HG03139 (cell line): ENCODE measurements around the gene RHOT1.
"Not testable (repeated sequence)": the region's sequence is repeated elsewhere in the genome, so short reads cannot be mapped to it uniquely, and the experiment has no call there.

ENCODE experiments used
- ATAC-seq: cut with Tn5 transposase; IDR thresholded peaks from one replicate; pipeline ENCODE4 v1.9.1; 2021; ENCODE audit not compliant: unreplicated experiment

Gene RHOT1

DNA sequence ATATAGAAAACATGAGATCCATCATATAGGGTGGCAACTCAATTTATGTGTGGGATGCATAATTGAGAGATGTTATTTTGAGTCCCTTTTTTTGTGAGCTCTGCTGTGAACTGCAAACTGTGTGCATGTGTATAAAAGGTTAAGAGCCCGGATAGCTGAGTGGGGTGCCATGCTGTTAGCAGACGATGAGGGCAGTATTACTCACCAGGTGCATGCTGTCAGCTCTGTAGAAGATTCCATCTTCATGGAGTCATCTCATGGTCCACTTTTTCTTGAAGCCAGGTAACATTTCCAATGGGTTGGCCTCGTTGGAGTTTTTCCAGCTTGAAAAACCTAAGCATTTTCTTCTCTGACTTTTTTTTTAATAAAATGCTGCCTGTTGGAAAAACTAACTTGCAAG, 80.3 kb downstream of the RHOT1 start:
- no peak for ATAC-seq

GRCh38 chr17:32223703-32224102, 81.4 kb downstream of the RHOT1 start:
- ATAC-seq: no peak

DNA sequence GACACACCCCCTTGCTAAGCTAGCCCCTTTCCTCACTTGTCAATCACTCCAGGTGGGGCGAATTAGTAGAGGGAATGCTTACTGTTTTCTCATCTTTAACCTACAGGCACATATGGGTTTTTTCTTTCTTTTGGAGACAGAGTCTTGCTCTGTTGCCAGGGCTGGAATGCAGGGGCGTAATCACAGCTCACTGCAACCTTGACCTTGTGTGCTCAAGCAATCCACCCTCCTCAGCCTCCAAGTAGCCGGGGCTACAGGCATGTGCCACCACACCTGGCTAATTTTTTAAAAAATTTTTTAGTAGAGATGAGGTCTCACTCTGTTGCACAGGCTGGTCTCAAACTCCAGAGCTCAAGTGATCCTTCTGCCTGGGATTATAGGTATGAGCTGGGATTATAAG, 84.6 kb downstream of the RHOT1 start:
- ATAC-seq: no peak

- no peak for ATAC-seq
These were observed 85.6 kb downstream of the RHOT1 start for GRCh38 chr17:32227910-32228309.

DNA sequence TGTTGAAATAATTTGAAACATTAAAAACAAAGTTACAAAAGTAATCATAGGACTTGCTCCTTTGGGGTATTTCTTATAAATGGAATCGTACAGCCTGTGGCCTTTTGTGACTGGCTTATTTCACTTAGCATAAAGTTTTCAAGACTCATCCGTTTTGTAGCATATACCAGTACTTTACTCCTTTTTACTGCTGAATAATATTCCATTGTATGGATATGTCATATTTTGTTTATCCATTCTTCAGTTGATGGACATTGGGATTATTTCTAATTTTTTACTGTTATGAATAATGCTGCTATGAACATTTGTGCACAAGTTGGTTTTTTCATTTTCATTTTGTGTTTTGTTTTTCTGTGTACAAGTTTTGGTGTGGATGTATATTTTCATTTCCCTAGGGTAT, 93.3 kb downstream of the RHOT1 start:
- no peak for ATAC-seq

- ATAC-seq: no peak
These were observed 97.2 kb downstream of the RHOT1 start for GRCh38 chr17:32239456-32239855.

GRCh38 chr17:32240750-32241149, 98.4 kb downstream of the RHOT1 start:
- ATAC-seq: no peak

GRCh38 chr17:32241640-32242039, 99.3 kb downstream of the RHOT1 start:
- no peak for ATAC-seq

- no peak for ATAC-seq
These were observed 107.2 kb downstream of the RHOT1 start for GRCh38 chr17:32249475-32249874.

DNA sequence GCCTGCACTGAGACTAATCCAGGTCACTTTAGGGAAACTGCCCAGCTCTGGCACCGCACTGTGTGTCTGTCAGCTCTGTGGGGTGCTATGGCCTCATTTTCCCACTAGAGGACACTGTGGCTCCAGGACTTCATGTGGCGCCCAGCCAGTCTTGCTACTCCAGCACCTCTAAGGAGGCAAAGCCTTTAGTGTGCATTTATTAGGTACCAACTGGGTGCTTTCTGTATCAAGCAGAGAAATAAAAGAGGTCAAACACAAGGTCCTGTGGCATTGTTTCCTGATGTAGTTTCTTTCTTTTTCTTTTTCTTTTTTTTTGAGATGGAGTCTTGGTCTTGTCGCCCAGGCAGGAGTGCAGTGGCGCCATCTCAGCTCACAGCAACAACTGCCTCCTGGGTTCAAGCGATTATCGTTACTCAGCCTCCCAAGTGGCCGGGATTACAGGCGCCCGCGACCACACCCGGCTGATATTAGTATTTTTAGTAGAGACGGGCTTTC, 110.9 kb downstream of the RHOT1 start:
- ATAC-seq: peak; percentile 63

- no peak for ATAC-seq
These were observed 113.9 kb downstream of the RHOT1 start for GRCh38 chr17:32256012-32256700.

GRCh38 chr17:32256701-32257019, 114.4 kb downstream of the RHOT1 start:
- no peak for ATAC-seq

GRCh38 chr17:32258383-32259140, 116.3 kb downstream of the RHOT1 start:
- no peak for ATAC-seq

DNA sequence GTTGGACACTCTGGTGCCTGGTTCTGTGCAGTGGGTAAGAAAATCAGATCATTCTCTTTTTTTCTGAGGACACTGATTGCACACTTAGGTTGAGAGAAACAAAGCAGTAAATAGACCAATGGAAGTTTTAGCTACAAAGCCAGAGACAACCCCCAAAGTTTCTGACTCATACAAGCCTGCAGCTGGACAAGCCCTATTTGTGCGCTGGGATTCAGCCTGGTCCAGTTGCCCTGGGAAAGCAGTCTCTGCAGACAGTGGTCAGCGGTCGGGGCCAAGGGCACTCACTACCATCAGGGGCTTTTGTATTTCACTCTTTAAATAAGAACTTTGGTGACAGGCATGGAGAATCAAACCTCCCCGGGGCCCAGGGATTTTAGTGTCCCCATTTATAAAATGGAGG, 117.3 kb downstream of the RHOT1 start:
- no peak for ATAC-seq

DNA sequence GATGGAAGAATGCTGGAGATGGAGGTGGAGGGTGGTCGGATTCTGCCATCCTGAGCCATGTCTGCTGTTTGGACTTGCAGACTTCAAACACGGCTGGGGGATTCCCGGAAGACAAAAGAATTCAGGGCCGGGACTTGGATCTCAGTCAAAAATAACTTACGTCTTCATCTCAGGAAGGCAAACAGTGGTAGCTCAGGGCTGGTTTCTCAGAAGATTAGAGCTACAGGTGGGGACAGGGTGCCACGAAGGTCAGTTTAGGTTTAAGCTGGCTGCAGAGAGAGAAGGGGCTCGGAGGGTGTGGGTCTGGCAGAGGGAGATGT, 119.1 kb downstream of the RHOT1 start:
- ATAC-seq: no peak

DNA sequence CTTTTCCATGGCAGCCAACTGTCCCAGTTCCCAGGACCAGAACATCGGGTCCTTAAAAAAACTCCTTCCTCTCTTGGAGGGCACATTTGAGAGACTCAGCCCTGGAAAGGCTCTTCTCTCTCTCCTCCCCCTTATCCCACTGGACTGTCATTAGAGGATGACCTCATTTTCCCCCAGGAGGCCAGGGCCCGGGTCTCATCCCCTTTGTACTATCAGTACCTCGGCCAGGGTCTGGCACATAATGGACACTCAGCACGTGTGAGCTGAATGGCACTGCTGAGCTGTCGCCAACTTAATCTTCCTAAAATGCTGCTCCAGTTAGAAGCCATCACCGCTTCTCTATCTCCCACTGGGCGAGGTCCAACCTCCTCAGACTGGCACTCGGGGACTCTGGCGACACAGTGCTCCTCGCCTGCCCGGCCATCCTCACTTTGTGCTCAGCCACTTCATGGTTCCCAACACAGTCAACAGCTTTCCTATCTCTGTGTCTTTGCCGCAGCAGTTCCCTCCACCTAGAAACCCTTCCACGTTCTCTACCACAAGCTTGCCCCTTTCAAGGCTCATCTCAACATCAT, 119.7 kb downstream of the RHOT1 start:
- no peak for ATAC-seq

- ATAC-seq: not testable (repeated sequence)
These were observed 121.2 kb downstream of the RHOT1 start for GRCh38 chr17:32263515-32263914.

- no peak for ATAC-seq
These were observed 122.0 kb downstream of the RHOT1 start for GRCh38 chr17:32264140-32264799.

DNA sequence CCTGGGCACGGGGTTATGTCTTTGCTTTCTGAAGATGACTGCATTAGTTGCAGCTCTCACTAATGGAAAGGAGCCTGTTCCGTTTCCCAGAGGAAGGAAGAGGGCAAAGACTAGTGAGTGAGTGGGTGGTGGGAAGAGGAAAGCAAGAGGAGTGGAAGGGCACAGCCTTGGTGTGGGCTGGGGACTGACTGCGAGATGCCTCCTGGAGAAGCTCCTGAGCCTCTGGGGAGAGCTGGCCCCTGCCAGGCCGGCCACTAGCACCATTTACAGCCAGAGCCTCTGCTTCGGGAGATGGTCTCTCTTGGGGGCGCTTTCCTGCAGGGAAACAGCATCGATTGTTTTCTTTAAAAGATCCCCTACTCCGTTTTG, 122.5 kb downstream of the RHOT1 start:
- ATAC-seq: no peak

GRCh38 chr17:32265192-32265923, 123.1 kb downstream of the RHOT1 start, which contains the start of gene RHBDL3:
RHBDL3 (plus strand) TSS chr17:32265832; CDS start chr17:32266190, 358 bp downstream.
- ATAC-seq: no peak

DNA sequence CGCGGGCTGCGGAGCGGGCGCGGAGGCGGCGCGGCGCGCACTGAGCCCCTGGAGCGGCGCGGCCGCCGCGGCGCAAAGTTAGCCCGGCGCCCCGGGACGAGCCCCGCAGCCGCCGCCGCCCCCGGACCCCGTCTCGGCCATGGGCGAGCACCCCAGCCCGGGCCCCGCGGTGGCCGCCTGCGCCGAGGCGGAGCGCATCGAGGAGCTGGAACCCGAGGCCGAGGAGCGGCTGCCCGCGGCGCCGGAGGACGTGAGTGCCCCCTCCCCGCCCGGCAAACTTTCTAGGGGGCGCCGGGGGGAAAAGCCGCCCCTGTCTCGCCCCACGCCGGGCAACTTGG, 123.7 kb downstream of the RHOT1 start:
- ATAC-seq: no peak
